HCT116 (cell line): ENCODE data around the gene RIPOR2. TPM values are rescaled to one million over a fixed set of nuclear protein-coding genes. Genes with fewer than 3 reads are reported as not detected.
"Not testable (repeated sequence)": the region's sequence is repeated elsewhere in the genome, so short reads cannot be mapped to it uniquely, and the experiment has no call there.

Experiments
- ATAC-seq: fragments of 200-7000 bp; cut with Tn5 transposase; 2 replicates; pipeline ENCODE4 v1.9.1; 2020; ENCODE audit warnings: mild to moderate bottlenecking, moderate library complexity
- BruUV-seq: library from RNA; stranded (reverse); fragments of 400-500 nt; replicated peaks from 2 replicates; lab custom pipeline; 2021; lab: Mats Ljungman, UMichigan
- CTCF ChIA-PET: fragments of 300-600 bp; sonication (Branson Sonifier 250); formaldehyde crosslinking; loops from one replicate; lab custom pipeline; 2021; ENCODE audit warnings: antibody characterized with exemption; lab: Charles Lee
- POLR2A ChIA-PET: fragments of 300-600, 350-600 bp; sonication (Branson Sonifier 250); formaldehyde crosslinking; loops from one replicate; lab custom pipeline; 2021; ENCODE audit warnings: antibody characterized with exemption; lab: Charles Lee
- RAD21 ChIA-PET, 2 experiments: fragments of 300-600 bp; sonication (Branson Sonifier 250); formaldehyde crosslinking; loops; one replicate each; lab custom pipeline; 2023; ENCODE audit warnings: low total read pairs in 2 of 2; ENCODE audit not compliant: uncharacterized antibody in 2 of 2, unreplicated experiment in 2 of 2, low non-redundant PET in 1 of 2; lab: Charles Lee
- DNase-seq: peaks from one replicate; pipeline ENCODE4 v3.0.0-alpha.2; 2010; ENCODE audit warnings: low read depth, low spot score
- H2AFZ ChIP-seq: fragments of 200-600 bp; shearing (Covaris generic), sonication (generic); 2 replicates; pipeline ENCODE4 v1.6.1; 2017; ENCODE audit warnings: low read depth, mixed run types, mixed read lengths, antibody characterized with exemption, low read length; ENCODE audit not compliant: poor library complexity, severe bottlenecking
- H3K27ac ChIP-seq: 2 replicates; pipeline ENCODE4 v1.5.1; 2012; ENCODE audit warnings: low read depth, low read length
- H3K27me3 ChIP-seq: fragments of 200-600 bp; sonication (generic); 2 replicates; pipeline ENCODE4 v1.6.1; 2016; ENCODE audit warnings: mixed run types, low read length, mixed read lengths; ENCODE audit not compliant: insufficient read depth
- H3K36me3 ChIP-seq, 2 experiments: fragments of 200-500 bp in 1 of 2; fragments of 200-600 bp in 1 of 2; sonication (Bioruptor generic) in 1 of 2; sonication (generic) in 1 of 2; 2 replicates each; pipeline versions ENCODE4 v1.5.1 to v1.6.1; 2014 to 2016; ENCODE audit warnings: low read length in 2 of 2, inconsistent platforms in 1 of 2, mixed read lengths in 1 of 2, mixed run types in 1 of 2; ENCODE audit not compliant: insufficient read depth in 2 of 2, control insufficient read depth in 1 of 2
- H3K4me1 ChIP-seq, 2 experiments: fragments of 200-600 bp in 1 of 2; sonication (generic) in 1 of 2; 2 replicates each; pipeline versions ENCODE4 v1.5.1 to v1.6.1; 2012 to 2017; ENCODE audit warnings: low read length in 2 of 2, inconsistent platforms in 1 of 2, mild to moderate bottlenecking in 1 of 2, mixed read lengths in 1 of 2, mixed run types in 1 of 2, moderate library complexity in 1 of 2; ENCODE audit not compliant: insufficient read depth in 2 of 2, control insufficient read depth in 1 of 2
- H3K4me2 ChIP-seq: fragments of 200-600 bp; sonication (generic); 2 replicates; pipeline ENCODE4 v1.6.1; 2017; ENCODE audit warnings: mixed run types, low read length, mixed read lengths
- H3K4me3 ChIP-seq, 2 experiments: fragments of 200-600 bp in 1 of 2; sonication (generic) in 1 of 2; replicated peaks in 1 of 2; 2 replicates each; pipeline ENCODE4 v1.5.1; 2011 to 2016; ENCODE audit warnings: low read length in 2 of 2, control low read depth in 1 of 2, low read depth in 1 of 2, mild to moderate bottlenecking in 1 of 2, mixed read lengths in 1 of 2, mixed run types in 1 of 2
- H3K79me2 ChIP-seq: fragments of 200-600 bp; sonication (generic); 2 replicates; pipeline ENCODE4 v1.6.1; 2017; ENCODE audit warnings: mild to moderate bottlenecking, mixed run types, low read length, moderate library complexity, mixed read lengths; ENCODE audit not compliant: insufficient read depth
- H3K9ac ChIP-seq: fragments of 200-600 bp; sonication (generic); 2 replicates; pipeline ENCODE4 v1.6.1; 2016; ENCODE audit warnings: low read length, mixed read lengths
- H3K9me2 ChIP-seq: fragments of 200-600 bp; sonication (generic), shearing (Covaris generic); 2 replicates; pipeline ENCODE4 v1.6.1; 2017; ENCODE audit warnings: mixed run types, mild to moderate bottlenecking, moderate library complexity; ENCODE audit not compliant: insufficient read depth
- H3K9me3 ChIP-seq, 2 experiments: fragments of 200-500 bp in 1 of 2; fragments of 200-600 bp in 1 of 2; sonication (Bioruptor generic) in 1 of 2; sonication (generic) in 1 of 2; 2 replicates each; pipeline ENCODE4 v1.6.1; 2014 to 2017; ENCODE audit warnings: low read length in 2 of 2, mixed read lengths in 2 of 2, inconsistent platforms in 1 of 2, low read depth in 1 of 2, mild to moderate bottlenecking in 1 of 2, mixed run types in 1 of 2, moderate library complexity in 1 of 2; ENCODE audit not compliant: control insufficient read depth in 1 of 2, insufficient read depth in 1 of 2
- H4K20me1 ChIP-seq: fragments of 200-600 bp; sonication (generic), shearing (Covaris generic); 2 replicates; pipeline ENCODE4 v1.6.1; 2017; ENCODE audit warnings: mixed run types, mild to moderate bottlenecking, moderate library complexity; ENCODE audit not compliant: insufficient read depth
- CTCF ChIP-seq, 3 experiments: fragments of 200-600 bp in 1 of 3; sonication (generic) in 1 of 3; IDR thresholded peaks in 2 of 3; conservative IDR thresholded peaks in 1 of 3; 2 replicates each; pipeline ENCODE4 v1.5.1; 2012 to 2017; ENCODE audit warnings: low read depth in 2 of 3, low read length in 2 of 3, antibody characterized with exemption in 1 of 3, borderline replicate concordance in 1 of 3, control low read depth in 1 of 3, mild to moderate bottlenecking in 1 of 3, mixed read lengths in 1 of 3, mixed run types in 1 of 3, moderate library complexity in 1 of 3; ENCODE audit not compliant: insufficient read depth in 1 of 3
- RAD21 ChIP-seq: IDR thresholded peaks from 2 replicates; pipeline ENCODE4 v1.6.1; 2012; ENCODE audit warnings: low read depth, mild to moderate bottlenecking
- REST ChIP-seq: IDR thresholded peaks from 2 replicates; pipeline ENCODE4 v1.6.1; 2012; ENCODE audit warnings: low read depth
- intact Hi-C: fragments of 100-400 bp; cut with micrococcal nuclease; formaldehyde crosslinking; loops from 2 replicates; pipeline ENCODE4 v1.10.0; 2022
- total RNA-seq: library from RNA; stranded (reverse); gene quantifications from one replicate; pipeline ENCODE4 v1.2.1, GENCODE V29; 2021; ENCODE audit not compliant: unreplicated experiment

The RIPOR2 gene
- total RNA-seq, 1 experiment from 2014 or later: 0.44 TPM

GRCh38 chr6:24766680-24767462 is 168.9 kb downstream of the RIPOR2 start:
- Histone ChIP-seq H3K36me3 (no peaks in the 10 kb centered on the region), H3K27ac (no peak overlapping the region), H2AFZ (peak overlapping the region; percentile 83), H3K4me2 (peak overlapping the region; percentile 6; the same call in 1 of the 2 replicates), H3K9me2 (no peaks in the 10 kb centered on the region), H3K9ac (no peak overlapping the region), H3K4me3 (no peak overlapping the region), H4K20me1 (no peaks in the 10 kb centered on the region), H3K4me1 (0 out of 4 replicates have a peak, but pooled peaks cover 0 to 2% of the 10 kb centered on the region in 2 experiments), H3K9me3 (no peaks in the 10 kb centered on the region), H3K79me2 (no peaks in the 10 kb centered on the region), H3K27me3 (no peaks in the 10 kb centered on the region)
- CTCF ChIA-PET: interaction anchor here (0.8 to 1.4 kb wide), 4 partner anchors 12 to 378 kb away, joined by 3 to 7 read pairs (median 4); no protein-coding TSS in a partner anchor
- BruUV-seq: no TSS peak
- ATAC-seq (peak; percentile 71), DNase-seq (no peak)
- POLR2A ChIA-PET: no interaction called here
- RAD21 ChIA-PET: interaction anchor here in 1 of 2 experiments (0.8 kb wide), 1 partner anchor 186 kb away, joined by 3 read pairs; no protein-coding TSS in a partner anchor
- TF ChIP-seq REST (no peak), CTCF (IDR thresholded peaks at IDR 0.05 in 2 of 3, conservative IDR thresholded peaks at IDR 0.05 in 1 of 3; ENCODE audit: borderline replicate concordance in 1 of 3, insufficient read depth in 1 of 3, low read depth in 2 of 3, low read length in 2 of 3) (peak; percentile 28 to 71 (median 65); a peak in 5 of 6 replicates), RAD21 (peak; percentile 82)
- intact Hi-C loops: loop anchor here (1.0 to 5.0 kb wide), 5 partner anchors 45 to 335 kb away; no protein-coding TSS in a partner anchor

- ChIA-PET RAD21 (interaction anchor here in 1 of 2 experiments (0.8 kb wide), 1 partner anchor 185 kb away, joined by 3 read pairs; no protein-coding TSS in a partner anchor), CTCF (interaction anchor here (0.8 to 1.4 kb wide), 4 partner anchors 12 to 377 kb away, joined by 3 to 7 read pairs (median 4); no protein-coding TSS in a partner anchor)
- H3K79me2 ChIP-seq, H2AFZ ChIP-seq, H3K36me3 ChIP-seq, H3K9me3 ChIP-seq, ATAC-seq, H3K9me2 ChIP-seq, H4K20me1 ChIP-seq, H3K27me3 ChIP-seq, H3K4me2 ChIP-seq, POLR2A ChIA-PET, BruUV-seq, DNase-seq, H3K9ac ChIP-seq, H3K4me3 ChIP-seq, H3K27ac ChIP-seq, H3K4me1 ChIP-seq: not testable (repeated sequence)
- intact Hi-C loops: loop anchor here (1.0 to 5.0 kb wide), 5 partner anchors 44 to 334 kb away; no protein-coding TSS in a partner anchor
Measured at GRCh38 chr6:24765968-24766367, 169.8 kb downstream of the RIPOR2 start.
